Measurements from ENCODE around the gene ZNF282.
A peak's percentile ranks its signal among the peaks of the same experiment; 100 is the strongest.
"Not testable (repeated sequence)": the region's sequence is repeated elsewhere in the genome, so short reads cannot be mapped to it uniquely, and the experiment has no call there.

The ZNF282 gene

GRCh38 chr7:149224352-149224751 lies 29.0 kb downstream of the ZNF282 start:
- no peak for DNase-seq

DNA sequence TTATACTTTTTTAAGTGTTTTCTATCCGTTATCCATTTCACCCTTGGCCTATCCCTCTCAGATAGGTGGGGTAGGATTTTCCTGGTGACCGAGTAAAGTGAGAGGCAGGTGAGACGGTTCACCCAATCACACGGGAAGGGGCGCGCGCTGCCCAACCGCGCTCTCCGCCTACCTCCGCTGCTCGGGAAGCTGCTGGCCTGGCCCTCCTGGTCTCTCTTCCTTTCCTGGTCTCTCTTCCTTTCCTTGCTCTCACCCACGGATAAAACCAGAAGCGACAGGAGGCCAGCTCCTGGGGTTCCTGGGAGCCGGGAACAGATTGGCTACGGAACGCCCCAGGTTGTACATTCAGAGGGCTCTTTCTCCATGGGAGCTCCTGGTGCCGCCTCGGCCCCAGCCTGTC lies 29.8 kb downstream of the ZNF282 start:
- no peak for DNase-seq

DNA sequence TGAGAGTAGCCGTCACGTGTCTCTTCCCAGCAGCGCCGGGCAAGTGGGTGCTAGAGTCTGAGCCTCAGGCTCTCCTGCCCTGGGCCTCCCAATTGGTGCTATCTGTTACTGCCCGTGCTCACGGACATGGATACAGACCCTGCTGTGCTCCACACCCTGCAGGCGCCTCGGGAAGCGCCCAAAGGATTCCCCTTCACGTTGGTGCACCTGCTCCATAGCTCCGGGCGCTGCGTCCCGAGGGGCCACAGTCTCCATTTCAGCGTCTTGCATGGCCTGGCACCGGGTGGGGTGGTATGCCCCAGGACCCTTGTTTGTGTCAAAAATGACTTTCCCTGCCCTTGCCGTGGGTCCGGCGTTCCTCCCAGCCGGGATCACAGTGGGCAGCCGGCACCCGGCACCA lies 30.3 kb downstream of the ZNF282 start:
- DNase-seq = no peak

DNA sequence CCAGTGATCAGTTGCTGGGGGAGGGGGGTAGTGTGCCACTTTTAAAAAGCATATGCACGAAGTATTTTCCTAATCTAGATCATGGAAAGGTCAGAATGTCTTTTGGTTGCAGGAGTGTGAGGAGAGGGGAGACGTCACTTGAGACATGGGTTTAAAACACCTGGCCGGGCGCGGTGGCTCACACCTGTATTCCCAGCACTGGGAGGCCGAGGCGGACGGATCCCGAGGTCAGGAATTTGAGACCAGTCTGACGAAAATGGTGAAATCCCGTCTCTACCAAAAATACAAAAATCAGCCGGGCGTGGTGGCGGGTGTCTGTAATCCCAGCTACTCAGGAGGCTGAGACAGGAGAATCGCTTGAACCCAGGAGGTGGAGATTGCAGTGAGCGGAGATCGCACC lies 31.0 kb downstream of the ZNF282 start:
- DNase-seq = not testable (repeated sequence)

GRCh38 chr7:149226840-149227494 lies 31.6 kb downstream of the ZNF282 start:
- DNase-seq = no peak

DNA sequence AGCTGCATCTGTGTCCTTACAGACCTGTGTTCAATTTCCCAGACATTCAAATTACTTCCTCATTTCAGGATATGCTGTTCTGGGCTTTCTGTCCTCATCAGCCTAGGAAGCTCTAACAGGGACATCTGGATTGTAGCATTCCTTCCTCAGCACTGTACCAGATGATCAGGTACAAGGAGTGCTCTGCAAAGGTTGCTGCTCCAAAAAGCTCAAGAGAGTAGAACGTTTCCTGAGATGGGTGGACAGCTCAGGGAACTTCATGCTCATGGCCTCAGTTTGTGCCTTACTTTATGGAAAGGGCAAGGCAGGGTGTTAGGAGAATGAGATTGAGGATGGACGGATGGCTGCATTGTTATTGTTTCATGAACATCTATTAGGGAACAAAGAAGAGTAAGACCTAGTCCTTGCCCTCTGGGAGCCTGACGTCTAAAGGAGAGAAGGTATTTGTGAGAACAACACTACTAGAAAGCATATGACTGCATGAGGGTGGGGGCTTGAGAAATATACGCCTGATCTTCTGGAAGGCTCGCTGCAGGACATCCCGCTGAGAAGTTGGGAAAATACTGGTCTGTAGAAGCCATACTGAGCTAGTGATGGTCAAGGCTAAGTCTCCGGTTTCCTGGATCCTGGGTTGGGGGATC lies 33.6 kb downstream of the ZNF282 start:
- DNase-seq = no peak

DNA sequence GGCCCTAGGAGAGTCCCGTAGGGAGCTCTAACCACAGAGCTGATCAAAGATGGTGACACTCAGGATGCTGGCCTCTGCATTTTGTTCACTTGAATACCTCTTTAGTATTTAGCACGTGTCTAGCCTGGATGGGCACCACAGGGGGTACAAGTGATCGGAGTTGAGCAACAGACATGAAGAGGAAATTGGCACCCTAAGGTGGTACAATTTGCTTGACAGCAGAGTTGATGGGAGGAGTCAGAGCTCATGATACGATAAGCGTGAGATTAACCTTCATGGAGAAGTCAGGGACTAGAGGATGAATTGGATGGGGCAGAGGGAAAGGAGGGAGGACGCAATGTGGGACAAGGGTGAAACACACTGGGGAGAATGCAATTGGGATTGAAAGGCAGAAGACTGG lies 34.2 kb downstream of the ZNF282 start:
- DNase-seq = no peak

DNA sequence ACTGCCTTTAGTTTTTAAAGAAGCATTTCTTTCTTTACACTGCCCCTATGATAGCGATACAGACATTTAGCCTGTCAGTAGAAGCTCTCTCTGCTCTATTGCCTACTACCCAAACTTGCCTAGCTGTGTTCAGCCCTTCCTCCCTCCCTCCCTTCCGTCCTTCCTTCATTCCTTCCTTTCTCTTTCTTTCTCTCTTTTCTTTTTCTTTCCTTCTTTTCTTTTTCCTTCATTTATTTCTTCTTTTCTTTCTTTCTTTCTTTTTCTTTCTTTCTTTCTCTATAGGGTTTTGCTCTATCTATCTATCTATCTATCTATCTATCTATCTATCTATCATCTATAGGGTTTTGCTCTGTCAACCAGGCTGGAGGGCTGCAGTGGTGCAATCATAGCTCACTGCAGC lies 37.0 kb downstream of the ZNF282 start:
- DNase-seq = no peak

GRCh38 chr7:149233655-149234204 lies 38.4 kb downstream of the ZNF282 start:
- not testable (repeated sequence) for DNase-seq

GRCh38 chr7:149237502-149237901 lies 42.2 kb downstream of the ZNF282 start:
- DNase-seq = no peak

- DNase-seq = no peak
Observed at GRCh38 chr7:149238051-149238450, 42.7 kb downstream of the ZNF282 start.

GRCh38 chr7:149239345-149240143 lies 44.2 kb downstream of the ZNF282 start, which contains the start of gene ZNF212:
TSS of gene ZNF212 (plus strand) at chr7:149239651. CDS start at chr7:149239779, 128 bp downstream.
- DNase-seq = peak in 55 of 56 donors; percentile 44 to 93 (median 82)

DNA sequence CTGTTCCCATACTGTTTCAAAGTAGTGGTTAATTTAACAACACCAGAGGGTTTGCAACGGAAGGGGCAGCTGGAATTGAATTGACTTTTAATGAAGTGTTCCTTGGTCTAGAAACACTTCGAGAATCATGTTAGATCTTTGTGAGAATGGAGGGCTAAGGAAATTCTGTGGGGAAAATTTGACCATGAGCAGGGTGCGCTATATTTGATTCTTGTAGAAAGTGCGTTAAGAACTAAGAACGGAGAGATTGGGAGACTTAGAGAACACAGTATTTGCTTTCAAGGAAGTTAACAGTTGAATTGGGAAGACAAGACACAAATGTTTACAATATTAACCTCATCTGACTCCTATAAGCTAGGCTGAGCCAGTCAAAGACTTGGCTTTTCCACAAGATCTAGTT lies 45.3 kb downstream of the ZNF282 start:
- no peak for DNase-seq

- no peak for DNase-seq
Observed at GRCh38 chr7:149241696-149242095, 46.4 kb downstream of the ZNF282 start.

- DNase-seq = no peak
Observed at GRCh38 chr7:149245244-149245643, 49.9 kb downstream of the ZNF282 start.

DNA sequence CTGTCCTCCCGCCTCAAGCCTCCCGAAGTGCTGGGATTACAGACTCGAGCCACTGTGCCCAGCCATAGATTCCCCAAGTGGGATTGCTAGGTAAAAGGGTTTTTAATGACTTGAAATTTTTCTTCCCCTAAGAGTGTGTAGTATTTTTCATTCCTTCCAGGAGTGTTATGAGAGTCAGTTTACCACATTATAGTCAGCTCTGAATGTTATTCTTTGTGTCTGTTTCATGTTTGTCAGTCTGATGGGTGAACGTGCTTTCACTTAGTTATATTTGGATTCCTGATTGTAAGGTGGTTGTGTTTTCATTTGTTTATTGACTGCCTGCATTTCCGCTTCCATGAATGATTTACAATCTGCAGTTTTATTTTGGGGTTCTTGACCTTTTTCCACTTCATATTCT lies 50.4 kb downstream of the ZNF282 start:
- no peak for DNase-seq

DNA sequence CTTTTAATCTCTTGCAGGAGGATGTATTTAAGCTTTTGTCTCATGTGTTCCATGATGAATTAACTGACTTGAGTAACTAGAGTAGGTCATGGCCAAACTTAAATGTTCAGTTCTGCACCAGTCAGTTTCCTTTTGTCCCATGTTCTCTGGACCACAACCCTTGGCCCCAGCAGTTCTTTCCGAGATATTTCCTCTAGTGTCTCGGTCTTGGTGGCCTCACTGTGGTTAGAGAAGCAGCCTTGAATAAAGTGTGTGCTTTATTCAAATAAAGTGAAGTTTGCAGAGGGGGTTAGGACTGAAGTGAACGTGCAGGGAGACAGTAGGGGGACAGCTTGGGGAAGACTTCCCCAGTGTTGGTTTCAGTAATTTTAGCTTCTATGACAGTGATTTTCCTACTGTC lies 53.4 kb downstream of the ZNF282 start:
- DNase-seq = no peak

- DNase-seq = not testable (repeated sequence)
Observed at GRCh38 chr7:149250151-149250550, 54.8 kb downstream of the ZNF282 start.

- DNase-seq = not testable (repeated sequence)
Observed at GRCh38 chr7:149251518-149251917, 56.2 kb downstream of the ZNF282 start.

DNA sequence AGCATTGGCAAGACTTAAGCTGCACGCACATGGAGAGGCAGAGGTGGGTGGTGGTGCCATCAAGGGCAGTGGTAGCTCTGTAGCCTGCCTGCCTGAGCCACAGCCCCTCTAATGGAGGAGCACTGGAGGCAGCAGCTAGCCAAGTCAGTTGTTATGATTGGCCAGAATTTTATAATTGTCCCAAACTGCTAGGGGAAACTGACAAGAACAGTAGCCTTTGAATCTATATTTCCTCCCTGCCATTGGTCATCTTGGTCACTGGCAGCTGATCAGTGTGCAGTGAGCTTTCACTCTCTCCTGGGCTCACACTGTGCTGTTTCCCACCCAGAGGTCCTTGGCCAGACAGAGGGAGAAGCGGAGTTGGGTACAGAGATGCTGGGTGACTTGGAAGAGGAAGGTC lies 57.0 kb downstream of the ZNF282 start:
- DNase-seq = no peak

DNA sequence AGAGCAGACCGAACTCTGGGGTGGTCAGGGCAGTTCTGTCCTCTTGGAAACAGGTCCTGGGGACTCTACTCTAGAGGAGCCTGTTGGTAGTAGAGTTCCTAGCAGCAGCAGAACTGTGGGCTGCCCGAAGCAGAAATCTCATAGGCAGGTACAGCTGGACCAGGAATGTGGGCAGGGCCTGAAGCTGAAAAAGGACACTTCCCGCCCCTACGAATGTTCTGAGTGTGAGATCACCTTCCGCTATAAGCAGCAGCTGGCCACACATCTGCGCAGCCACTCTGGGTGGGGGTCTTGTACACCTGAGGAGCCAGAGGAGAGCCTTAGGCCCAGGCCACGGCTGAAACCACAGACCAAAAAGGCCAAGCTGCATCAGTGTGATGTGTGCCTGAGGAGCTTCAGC lies 58.3 kb downstream of the ZNF282 start:
- no peak for DNase-seq
